GM12892 (cell line): ENCODE results near the gene CORO2B.
"Not testable (repeated sequence)": the region's sequence is repeated elsewhere in the genome, so short reads cannot be mapped to it uniquely, and the experiment has no call there.

Experiments
- DNase-seq: peaks from one replicate; pipeline ENCODE4 v3.0.0; 2011; ENCODE audit not compliant: insufficient read length
- FAIRE-seq: peaks from 2 replicates; lab custom pipeline; 2011; peaks lifted over from hg19 to GRCh38; lab: Jason Lieb, UNC
- POLR2A ChIP-seq: IDR thresholded peaks from 2 replicates; pipeline ENCODE4 v1.6.1; 2011; ENCODE audit warnings: low read depth, low read length, control low read depth
- POLR2AphosphoS5 ChIP-seq: IDR thresholded peaks from 2 replicates; pipeline ENCODE4 v1.6.1; 2011; ENCODE audit warnings: low read depth, low read length, control low read depth
- TAF1 ChIP-seq: IDR thresholded peaks from 2 replicates; pipeline ENCODE4 v1.6.1; 2011; ENCODE audit warnings: low read depth, mild to moderate bottlenecking, control low read depth, low read length, borderline replicate concordance

Gene CORO2B

GRCh38 chr15:68739390-68740080 lies 160.7 kb downstream of the CORO2B start:
- DNase-seq: no peak
- no peak for TF ChIP-seq POLR2AphosphoS5
- TF ChIP-seq TAF1: no peak
- TF ChIP-seq POLR2A: no peak
- FAIRE-seq: no peak

GRCh38 chr15:68743256-68743655 lies 164.5 kb downstream of the CORO2B start:
- FAIRE-seq: no peak

GRCh38 chr15:68749365-68749764 lies 170.6 kb downstream of the CORO2B start:
- FAIRE-seq (no peak), DNase-seq (no peak)
- no peak for TF ChIP-seq POLR2AphosphoS5
- TF ChIP-seq TAF1: no peak
- TF ChIP-seq POLR2A: no peak

More at GRCh38 chr15:68743256-68743655, 164.5 kb downstream of the CORO2B start:
- DNase-seq: no peak
- TF ChIP-seq POLR2A (no peak), POLR2AphosphoS5 (no peak)

GRCh38 chr15:68749793-68750192 lies 171.0 kb downstream of the CORO2B start:
- TF ChIP-seq TAF1 (no peak), POLR2A (no peak), POLR2AphosphoS5 (no peak)
- DNase-seq (no peak), FAIRE-seq (no peak)

GRCh38 chr15:68751622-68752021 lies 172.8 kb downstream of the CORO2B start:
- DNase-seq (no peak), FAIRE-seq (no peak)
- no peak for TF ChIP-seq POLR2A
- no peak for TF ChIP-seq POLR2AphosphoS5
- no peak for TF ChIP-seq TAF1

- FAIRE-seq (no peak), DNase-seq (no peak)
- TF ChIP-seq TAF1 (no peak), POLR2AphosphoS5 (no peak), POLR2A (no peak)
These were observed 176.9 kb downstream of the CORO2B start for GRCh38 chr15:68755731-68756130.

GRCh38 chr15:68759982-68760579 lies 181.3 kb downstream of the CORO2B start:
- FAIRE-seq, DNase-seq: not testable (repeated sequence)

GRCh38 chr15:68763063-68763462 lies 184.3 kb downstream of the CORO2B start:
- DNase-seq: no peak
- no peak for FAIRE-seq
- TF ChIP-seq POLR2A (no peak), TAF1 (no peak), POLR2AphosphoS5 (no peak)

GRCh38 chr15:68764090-68764489 lies 185.3 kb downstream of the CORO2B start:
- DNase-seq (no peak), FAIRE-seq (no peak)
- no peak for TF ChIP-seq POLR2AphosphoS5
- no peak for TF ChIP-seq TAF1
- TF ChIP-seq POLR2A: no peak

GRCh38 chr15:68765602-68766368 lies 187.0 kb downstream of the CORO2B start:
- DNase-seq: no peak
- FAIRE-seq: no peak
- no peak for TF ChIP-seq TAF1
- TF ChIP-seq POLR2A: no peak
- TF ChIP-seq POLR2AphosphoS5: no peak

- FAIRE-seq: no peak
- no peak for DNase-seq
These were observed 189.0 kb downstream of the CORO2B start for GRCh38 chr15:68767833-68768232.

GRCh38 chr15:68768321-68768720 lies 189.5 kb downstream of the CORO2B start:
- FAIRE-seq (no peak), DNase-seq (no peak)
- TF ChIP-seq TAF1 (no peak), POLR2A (no peak), POLR2AphosphoS5 (no peak)

More at GRCh38 chr15:68767833-68768232, 189.0 kb downstream of the CORO2B start:
- TF ChIP-seq TAF1 (no peak), POLR2A (no peak), POLR2AphosphoS5 (no peak)
